Lung (tissue), 12 donors: Measurements from ENCODE around the gene KPNA6. TPM values are rescaled to one million over a fixed set of nuclear protein-coding genes. Genes with fewer than 3 reads are reported as not detected.

Experiments
- ATAC-seq: fragments of 200-7000 bp; cut with Tn5 transposase; one replicate; pipeline ENCODE4 v1.9.1; 2020; ENCODE audit warnings: moderate number of reproducible peaks; ENCODE audit not compliant: insufficient read depth, low FRiP score
- DNase-seq, 3 donors: peaks; one replicate each; pipeline ENCODE4 v3.0.0-alpha.2; 2013 to 2017
- H3K27ac ChIP-seq, 2 donors: one replicate each; pipeline ENCODE4 v1.5.1; 2013; ENCODE audit warnings: mild to moderate bottlenecking in 2 of 2, moderate library complexity in 2 of 2, control low read depth in 1 of 2, inconsistent platforms in 1 of 2, low read depth in 1 of 2, low read length in 1 of 2
- H3K27me3 ChIP-seq, 3 donors: one replicate each; pipeline ENCODE4 v1.5.1; 2013; ENCODE audit warnings: low read length in 2 of 3; ENCODE audit not compliant: control insufficient read depth in 3 of 3, insufficient read depth in 3 of 3
- H3K36me3 ChIP-seq, 4 donors: one replicate each; pipeline ENCODE4 v1.5.1; 2013; ENCODE audit warnings: low read length in 4 of 4, mild to moderate bottlenecking in 1 of 4, moderate library complexity in 1 of 4; ENCODE audit not compliant: control insufficient read depth in 4 of 4, insufficient read depth in 4 of 4
- H3K4me1 ChIP-seq, 5 donors: one replicate each; pipeline ENCODE4 v1.5.1; 2013; ENCODE audit warnings: low read length in 5 of 5, mild to moderate bottlenecking in 2 of 5, moderate library complexity in 1 of 5; ENCODE audit not compliant: control insufficient read depth in 5 of 5, insufficient read depth in 5 of 5
- H3K4me3 ChIP-seq: one replicate; pipeline ENCODE4 v1.5.1; 2013; ENCODE audit warnings: mild to moderate bottlenecking, control low read depth, moderate library complexity
- H3K9ac ChIP-seq, 2 donors: one replicate each; pipeline ENCODE4 v1.5.1; 2013; ENCODE audit warnings: low read length in 2 of 2, control low read depth in 1 of 2; ENCODE audit not compliant: insufficient read depth in 1 of 2
- H3K9me3 ChIP-seq, 4 donors: one replicate each; pipeline ENCODE4 v1.5.1; 2013; ENCODE audit warnings: low read length in 3 of 4, mild to moderate bottlenecking in 1 of 4, moderate library complexity in 1 of 4; ENCODE audit not compliant: control insufficient read depth in 4 of 4, insufficient read depth in 3 of 4
- CTCF ChIP-seq: IDR thresholded peaks from 2 replicates; pipeline ENCODE4 v1.5.1; 2012; ENCODE audit warnings: mild to moderate bottlenecking; ENCODE audit errors: control extremely low read depth, extremely low read depth
- WGBS, 2 donors: extraction: QIAGEN DNeasy Blood & Tissue Kit; methylation state at CpG; one replicate each; pipeline ENCODE4 v1.1.7; 2013; 5-methylcytosine and 5-hydroxymethylcytosine counted together
- polyA plus RNA-seq, 2 donors: library from polyadenylated mRNA; stranded (reverse); fragments of 200-250 nt; gene quantifications; one replicate each; pipeline ENCODE4 v1.2.1, GENCODE V29; 2013
- total RNA-seq, 2 donors: library from RNA; depleted of rRNA in 1 of 2; stranded (reverse); fragments of >200 nt in 1 of 2; gene quantifications; one replicate each; pipeline ENCODE4 v1.2.1, GENCODE V29; 2014 to 2021
- donor health status: control.
- donor health status: control.
- donor health status: Bipolar disorder and iron deficiency.
- donor health status: healthy.
- donor health status: DM: yes; HTN: yes; CAD: no.

The KPNA6 gene
- total and polyA plus RNA-seq, 4 donors: 7.9 to 54.0 (median 23.2) TPM

- DNase-seq (no peak), ATAC-seq (no peak)
- Histone ChIP-seq H3K9ac (no peak overlapping the region), H3K27me3 (no peaks in the 10 kb centered on the region), H3K4me3 (no peak overlapping the region), H3K36me3 (peaks cover 12 to 24% (median 16%) of the 10 kb centered on the region in 4 donors), H3K4me1 (peaks cover 5 to 20% (median 8%) of the 10 kb centered on the region in 5 donors), H3K27ac (peak overlapping the region in 1 of 2 donors; percentile 16), H3K9me3 (no peaks in the 10 kb centered on the region)
- 78 to 93% methylated on average over 4 of the region's 4 CpGs for WGBS, 2 donors
- no peak for TF ChIP-seq CTCF
Measured at GRCh38 chr1:32199043-32199716, 91.3 kb downstream of the KPNA6 start.

GRCh38 chr1:32199717-32200072, 91.8 kb downstream of the KPNA6 start:
- no peak for TF ChIP-seq CTCF
- DNase-seq: peak in 1 of 3 donors; percentile 25
- Histone ChIP-seq H3K36me3 (peaks cover 7 to 21% (median 14%) of the 10 kb centered on the region in 4 donors), H3K4me1 (peaks cover 5 to 20% (median 8%) of the 10 kb centered on the region in 5 donors), H3K9me3 (no peaks in the 10 kb centered on the region), H3K4me3 (no peak overlapping the region), H3K9ac (peak overlapping the region in 1 of 2 donors; percentile 78), H3K27me3 (no peaks in the 10 kb centered on the region), H3K27ac (peak overlapping the region in 1 of 2 donors; percentile 86)
- WGBS, 2 donors: 59 to 60% methylated on average over 6 of the region's 6 CpGs
- ATAC-seq: no peak

GRCh38 chr1:32200226-32201010, 92.6 kb downstream of the KPNA6 start, which contains the start of gene CCDC28B:
TSS of gene CCDC28B (plus strand) at chr1:32200595. CDS start at chr1:32201936, 1,341 bp downstream.
- Histone ChIP-seq H3K27me3 (no peaks in the 10 kb centered on the region), H3K27ac (peak within 1 kb of the TSS; percentile 55 to 86), H3K9ac (peak within 1 kb of the TSS; percentile 20 to 86), H3K4me1 (peaks cover 5 to 20% (median 11%) of the 10 kb centered on the region in 5 donors), H3K9me3 (no peaks in the 10 kb centered on the region), H3K36me3 (peaks cover under 1 to 14% (median 10%) of the 10 kb centered on the region in 4 donors), H3K4me3 (peak within 1 kb of the TSS; percentile 19)
- peak; percentile 23 for ATAC-seq
- DNase-seq: peak; percentile 82 to 85 (median 83)
- WGBS, 2 donors: 0 to 1% methylated on average over 34 of the region's 34 CpGs
- TF ChIP-seq CTCF: no peak
